ENCODE data around the gene EEF1AKMT2.

EEF1AKMT2 gene

DNA sequence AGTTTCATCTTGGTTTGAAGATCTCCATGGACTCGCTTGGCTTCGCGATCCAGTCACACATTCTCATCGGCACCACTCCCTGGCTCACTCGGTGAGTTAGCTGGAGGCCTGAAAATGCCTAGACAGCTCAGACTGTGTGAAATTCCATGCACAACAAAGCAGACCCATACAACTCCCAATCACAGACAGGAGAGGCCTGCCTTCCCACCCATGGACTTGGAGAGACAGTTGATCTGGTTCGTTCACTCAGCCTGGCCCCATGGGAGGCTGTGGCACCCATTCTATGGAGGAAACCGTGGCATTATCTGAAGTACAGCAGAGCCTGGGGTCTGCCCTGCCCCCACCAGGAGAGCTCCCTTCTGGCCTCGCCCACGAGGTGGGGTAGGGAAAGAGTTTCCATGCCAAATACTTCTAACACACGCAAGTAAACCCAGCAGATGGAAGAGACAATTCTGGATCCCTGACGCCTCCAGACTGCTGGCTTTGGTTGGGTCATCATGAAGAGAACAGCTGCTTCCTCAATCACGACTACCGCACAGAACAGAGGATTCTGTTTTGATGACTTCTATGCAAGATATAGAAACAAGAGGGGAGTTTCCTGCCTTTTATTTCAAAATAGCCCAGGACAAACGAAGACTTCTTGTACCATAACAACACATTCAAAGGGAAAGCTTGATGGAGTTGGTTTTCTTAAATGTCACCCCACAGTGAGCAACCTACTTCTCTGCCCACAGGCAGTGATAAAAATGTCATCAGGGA is 63.4 kb downstream of the EEF1AKMT2 start:
- TF ChIP-seq, protein P1, sequence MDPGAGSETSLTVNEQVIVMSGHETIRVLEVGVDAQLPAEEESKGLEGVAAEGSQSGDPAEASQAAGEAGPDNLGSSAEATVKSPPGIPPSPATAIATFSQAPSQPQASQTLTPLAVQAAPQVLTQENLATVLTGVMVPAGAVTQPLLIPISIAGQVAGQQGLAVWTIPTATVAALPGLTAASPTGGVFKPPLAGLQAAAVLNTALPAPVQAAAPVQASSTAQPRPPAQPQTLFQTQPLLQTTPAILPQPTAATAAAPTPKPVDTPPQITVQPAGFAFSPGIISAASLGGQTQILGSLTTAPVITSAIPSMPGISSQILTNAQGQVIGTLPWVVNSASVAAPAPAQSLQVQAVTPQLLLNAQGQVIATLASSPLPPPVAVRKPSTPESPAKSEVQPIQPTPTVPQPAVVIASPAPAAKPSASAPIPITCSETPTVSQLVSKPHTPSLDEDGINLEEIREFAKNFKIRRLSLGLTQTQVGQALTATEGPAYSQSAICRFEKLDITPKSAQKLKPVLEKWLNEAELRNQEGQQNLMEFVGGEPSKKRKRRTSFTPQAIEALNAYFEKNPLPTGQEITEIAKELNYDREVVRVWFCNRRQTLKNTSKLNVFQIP (CRISPR knock-in tag; IDR thresholded peaks at IDR 0.05; ENCODE audit: borderline replicate concordance, low read depth) = no peak
- TF ChIP-seq, protein P2, sequence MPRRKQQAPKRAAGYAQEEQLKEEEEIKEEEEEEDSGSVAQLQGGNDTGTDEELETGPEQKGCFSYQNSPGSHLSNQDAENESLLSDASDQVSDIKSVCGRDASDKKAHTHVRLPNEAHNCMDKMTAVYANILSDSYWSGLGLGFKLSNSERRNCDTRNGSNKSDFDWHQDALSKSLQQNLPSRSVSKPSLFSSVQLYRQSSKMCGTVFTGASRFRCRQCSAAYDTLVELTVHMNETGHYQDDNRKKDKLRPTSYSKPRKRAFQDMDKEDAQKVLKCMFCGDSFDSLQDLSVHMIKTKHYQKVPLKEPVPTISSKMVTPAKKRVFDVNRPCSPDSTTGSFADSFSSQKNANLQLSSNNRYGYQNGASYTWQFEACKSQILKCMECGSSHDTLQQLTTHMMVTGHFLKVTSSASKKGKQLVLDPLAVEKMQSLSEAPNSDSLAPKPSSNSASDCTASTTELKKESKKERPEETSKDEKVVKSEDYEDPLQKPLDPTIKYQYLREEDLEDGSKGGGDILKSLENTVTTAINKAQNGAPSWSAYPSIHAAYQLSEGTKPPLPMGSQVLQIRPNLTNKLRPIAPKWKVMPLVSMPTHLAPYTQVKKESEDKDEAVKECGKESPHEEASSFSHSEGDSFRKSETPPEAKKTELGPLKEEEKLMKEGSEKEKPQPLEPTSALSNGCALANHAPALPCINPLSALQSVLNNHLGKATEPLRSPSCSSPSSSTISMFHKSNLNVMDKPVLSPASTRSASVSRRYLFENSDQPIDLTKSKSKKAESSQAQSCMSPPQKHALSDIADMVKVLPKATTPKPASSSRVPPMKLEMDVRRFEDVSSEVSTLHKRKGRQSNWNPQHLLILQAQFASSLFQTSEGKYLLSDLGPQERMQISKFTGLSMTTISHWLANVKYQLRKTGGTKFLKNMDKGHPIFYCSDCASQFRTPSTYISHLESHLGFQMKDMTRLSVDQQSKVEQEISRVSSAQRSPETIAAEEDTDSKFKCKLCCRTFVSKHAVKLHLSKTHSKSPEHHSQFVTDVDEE (CRISPR knock-in tag; IDR thresholded peaks at IDR 0.05) = no peak
- TF ChIP-seq, protein P3, sequence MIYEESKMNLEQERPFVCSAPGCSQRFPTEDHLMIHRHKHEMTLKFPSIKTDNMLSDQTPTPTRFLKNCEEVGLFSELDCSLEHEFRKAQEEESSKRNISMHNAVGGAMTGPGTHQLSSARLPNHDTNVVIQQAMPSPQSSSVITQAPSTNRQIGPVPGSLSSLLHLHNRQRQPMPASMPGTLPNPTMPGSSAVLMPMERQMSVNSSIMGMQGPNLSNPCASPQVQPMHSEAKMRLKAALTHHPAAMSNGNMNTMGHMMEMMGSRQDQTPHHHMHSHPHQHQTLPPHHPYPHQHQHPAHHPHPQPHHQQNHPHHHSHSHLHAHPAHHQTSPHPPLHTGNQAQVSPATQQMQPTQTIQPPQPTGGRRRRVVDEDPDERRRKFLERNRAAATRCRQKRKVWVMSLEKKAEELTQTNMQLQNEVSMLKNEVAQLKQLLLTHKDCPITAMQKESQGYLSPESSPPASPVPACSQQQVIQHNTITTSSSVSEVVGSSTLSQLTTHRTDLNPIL (CRISPR knock-in tag; IDR thresholded peaks at IDR 0.05; ENCODE audit: low read depth) = no peak
- TF ChIP-seq OSR1 (CRISPR knock-in tag; IDR thresholded peaks at IDR 0.05) = no peak
- TF ChIP-seq ESRRG (CRISPR knock-in tag; IDR thresholded peaks at IDR 0.05) = no peak
- no peak for TF ChIP-seq TOX (CRISPR knock-in tag; IDR thresholded peaks at IDR 0.05; ENCODE audit: borderline replicate concordance)
- TF ChIP-seq ZNF70 (CRISPR knock-in tag; IDR thresholded peaks at IDR 0.05) = no peak
- no peak for TF ChIP-seq ISL1 (CRISPR knock-in tag; IDR thresholded peaks at IDR 0.05)
- TF ChIP-seq BACH2 (CRISPR knock-in tag; IDR thresholded peaks at IDR 0.05; ENCODE audit: borderline replicate concordance) = no peak
- no peak for TF ChIP-seq GLIS3 (CRISPR knock-in tag; IDR thresholded peaks at IDR 0.05)
- no peak for TF ChIP-seq ARNTL (CRISPR knock-in tag; IDR thresholded peaks at IDR 0.05; ENCODE audit: borderline replicate concordance, low read depth)
- TF ChIP-seq, protein P4, sequence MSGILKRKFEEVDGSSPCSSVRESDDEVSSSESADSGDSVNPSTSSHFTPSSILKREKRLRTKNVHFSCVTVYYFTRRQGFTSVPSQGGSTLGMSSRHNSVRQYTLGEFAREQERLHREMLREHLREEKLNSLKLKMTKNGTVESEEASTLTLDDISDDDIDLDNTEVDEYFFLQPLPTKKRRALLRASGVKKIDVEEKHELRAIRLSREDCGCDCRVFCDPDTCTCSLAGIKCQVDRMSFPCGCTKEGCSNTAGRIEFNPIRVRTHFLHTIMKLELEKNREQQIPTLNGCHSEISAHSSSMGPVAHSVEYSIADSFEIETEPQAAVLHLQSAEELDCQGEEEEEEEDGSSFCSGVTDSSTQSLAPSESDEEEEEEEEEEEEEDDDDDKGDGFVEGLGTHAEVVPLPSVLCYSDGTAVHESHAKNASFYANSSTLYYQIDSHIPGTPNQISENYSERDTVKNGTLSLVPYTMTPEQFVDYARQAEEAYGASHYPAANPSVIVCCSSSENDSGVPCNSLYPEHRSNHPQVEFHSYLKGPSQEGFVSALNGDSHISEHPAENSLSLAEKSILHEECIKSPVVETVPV (CRISPR knock-in tag; IDR thresholded peaks at IDR 0.05) = no peak
- no peak for ATAC-seq

DNA sequence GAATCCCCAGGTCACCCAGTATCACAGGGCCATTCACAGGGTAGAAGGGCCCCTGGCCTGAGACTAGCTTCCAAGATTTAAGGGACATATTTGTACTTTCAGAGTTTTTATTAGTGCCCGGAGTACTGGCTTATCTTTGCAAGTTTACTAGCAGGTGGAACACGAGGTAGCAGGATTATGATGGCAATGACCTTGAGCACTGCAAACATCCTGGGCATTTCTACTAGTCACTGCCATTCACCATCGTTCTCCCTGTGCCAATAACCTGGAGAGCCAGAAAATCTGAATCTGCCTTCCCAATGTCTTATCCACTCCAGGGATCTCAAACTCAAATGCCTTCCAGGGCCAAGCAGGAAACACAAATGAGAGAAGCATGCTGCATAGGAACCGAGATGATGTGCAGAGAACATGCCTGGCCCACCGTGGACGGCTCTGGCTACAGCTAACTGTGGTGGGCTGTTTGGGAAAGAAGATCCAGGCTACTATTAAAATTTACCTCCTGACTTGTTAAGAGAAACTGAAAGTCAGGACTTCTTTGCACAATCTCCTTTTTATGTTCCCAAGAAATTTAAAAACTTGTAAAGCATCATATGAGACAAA is 64.2 kb downstream of the EEF1AKMT2 start:
- no peak for TF ChIP-seq SNAI2 (CRISPR knock-in tag; IDR thresholded peaks at IDR 0.05)
- TF ChIP-seq BACH2 (CRISPR knock-in tag; IDR thresholded peaks at IDR 0.05; ENCODE audit: borderline replicate concordance) = no peak
- TF ChIP-seq ARNTL (CRISPR knock-in tag; IDR thresholded peaks at IDR 0.05; ENCODE audit: borderline replicate concordance, low read depth) = no peak
- TF ChIP-seq, protein P2 (CRISPR knock-in tag; IDR thresholded peaks at IDR 0.05) = no peak
- TF ChIP-seq ZC3H10 (CRISPR knock-in tag; IDR thresholded peaks at IDR 0.05) = no peak
- no peak for TF ChIP-seq TOX (CRISPR knock-in tag; IDR thresholded peaks at IDR 0.05; ENCODE audit: borderline replicate concordance)
- TF ChIP-seq CSDC2 (CRISPR knock-in tag; IDR thresholded peaks at IDR 0.05) = no peak
- TF ChIP-seq OSR1 (CRISPR knock-in tag; IDR thresholded peaks at IDR 0.05) = no peak
- no peak for TF ChIP-seq RARB (CRISPR knock-in tag; IDR thresholded peaks at IDR 0.05)
- TF ChIP-seq, protein P5, sequence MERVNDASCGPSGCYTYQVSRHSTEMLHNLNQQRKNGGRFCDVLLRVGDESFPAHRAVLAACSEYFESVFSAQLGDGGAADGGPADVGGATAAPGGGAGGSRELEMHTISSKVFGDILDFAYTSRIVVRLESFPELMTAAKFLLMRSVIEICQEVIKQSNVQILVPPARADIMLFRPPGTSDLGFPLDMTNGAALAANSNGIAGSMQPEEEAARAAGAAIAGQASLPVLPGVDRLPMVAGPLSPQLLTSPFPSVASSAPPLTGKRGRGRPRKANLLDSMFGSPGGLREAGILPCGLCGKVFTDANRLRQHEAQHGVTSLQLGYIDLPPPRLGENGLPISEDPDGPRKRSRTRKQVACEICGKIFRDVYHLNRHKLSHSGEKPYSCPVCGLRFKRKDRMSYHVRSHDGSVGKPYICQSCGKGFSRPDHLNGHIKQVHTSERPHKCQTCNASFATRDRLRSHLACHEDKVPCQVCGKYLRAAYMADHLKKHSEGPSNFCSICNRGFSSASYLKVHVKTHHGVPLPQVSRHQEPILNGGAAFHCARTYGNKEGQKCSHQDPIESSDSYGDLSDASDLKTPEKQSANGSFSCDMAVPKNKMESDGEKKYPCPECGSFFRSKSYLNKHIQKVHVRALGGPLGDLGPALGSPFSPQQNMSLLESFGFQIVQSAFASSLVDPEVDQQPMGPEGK (CRISPR knock-in tag; IDR thresholded peaks at IDR 0.05; ENCODE audit: borderline replicate concordance) = no peak
- TF ChIP-seq, protein P4 (CRISPR knock-in tag; IDR thresholded peaks at IDR 0.05) = no peak
- TF ChIP-seq, protein P3 (CRISPR knock-in tag; IDR thresholded peaks at IDR 0.05; ENCODE audit: low read depth) = no peak
- TF ChIP-seq ZNF8 (CRISPR knock-in tag; IDR thresholded peaks at IDR 0.05) = no peak
- no peak for TF ChIP-seq ZFP3 (CRISPR knock-in tag; IDR thresholded peaks at IDR 0.05)
- TF ChIP-seq PPARA (CRISPR knock-in tag; IDR thresholded peaks at IDR 0.05; ENCODE audit: borderline replicate concordance) = no peak
- ATAC-seq = no peak

Measured in SK-N-SH treated with all-trans-retinoic acid at 6 μM for 48 hours (cell line).